Activated naive CD8-positive, alpha-beta T cell treated with anti-CD3 and anti-CD28 coated beads, Interleukin-2, amount 50 U/mL, for 16 hours (primary cell): ENCODE measurements around the gene DSCAML1.

ENCODE experiments used
- DNase-seq: peaks from one replicate; pipeline ENCODE4 v3.0.0-alpha.2; 2020; ENCODE audit warnings: low read depth, low spot score

DSCAML1 gene

DNA sequence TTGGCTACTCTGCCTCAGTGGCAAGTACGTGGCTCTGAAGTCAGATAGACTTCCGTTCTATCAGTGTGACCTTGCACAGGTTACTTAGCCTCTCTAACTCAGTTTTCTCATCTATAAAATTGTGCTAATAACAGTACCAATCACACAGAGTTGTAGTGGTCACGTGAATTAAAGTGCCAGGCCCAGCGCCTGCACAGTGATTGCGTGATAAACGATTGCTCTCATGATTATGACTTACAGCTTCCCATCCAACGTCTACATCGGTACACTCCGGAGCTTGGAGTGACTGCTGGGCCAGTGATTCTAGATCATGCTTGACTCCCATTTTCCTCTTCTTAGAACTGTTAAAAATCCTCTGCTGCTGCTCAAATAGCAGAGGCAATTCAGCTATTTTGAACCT is 247.6 kb downstream of the DSCAML1 start:
- DNase-seq, result no peak

DNA sequence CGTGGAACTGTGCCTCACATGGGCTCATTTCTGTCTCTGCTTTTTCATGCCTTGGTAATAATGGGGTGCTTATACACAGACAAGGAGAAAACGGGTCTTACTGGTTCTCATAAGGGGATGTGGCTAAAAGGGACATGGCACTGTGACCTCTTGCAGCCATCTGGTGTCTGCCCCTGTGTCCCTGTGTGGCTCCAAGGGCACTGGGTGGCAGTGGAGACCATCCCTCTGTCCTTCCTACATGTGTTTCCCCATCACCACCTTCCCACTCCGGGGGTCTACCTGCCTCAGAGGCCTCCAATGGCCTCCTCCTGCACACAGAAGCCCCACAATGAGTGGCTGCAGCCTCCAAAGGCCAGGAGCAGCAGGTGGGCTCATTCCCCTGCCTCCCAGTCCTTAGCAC is 248.1 kb downstream of the DSCAML1 start:
- no peak for DNase-seq

DNA sequence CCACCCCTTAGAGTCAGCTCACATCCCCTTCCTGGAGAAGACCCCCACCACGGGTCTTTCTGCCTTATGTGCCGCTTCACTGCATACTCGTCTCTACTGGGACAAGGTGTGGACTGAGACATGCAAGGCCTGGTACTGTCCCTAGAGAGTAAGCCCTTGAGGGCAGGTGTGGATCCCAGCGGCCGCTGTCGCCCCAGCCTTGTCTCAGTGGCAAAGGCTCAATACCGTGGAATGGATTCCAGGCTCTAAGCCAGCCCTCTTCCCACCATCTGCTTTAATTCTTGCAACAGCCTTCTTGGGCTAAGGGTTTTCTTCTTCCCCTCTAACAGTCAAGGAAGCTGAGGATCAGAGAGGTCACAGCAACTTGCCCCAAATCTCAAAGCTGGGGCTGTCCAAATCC is 249.1 kb downstream of the DSCAML1 start:
- no peak for DNase-seq

DNA sequence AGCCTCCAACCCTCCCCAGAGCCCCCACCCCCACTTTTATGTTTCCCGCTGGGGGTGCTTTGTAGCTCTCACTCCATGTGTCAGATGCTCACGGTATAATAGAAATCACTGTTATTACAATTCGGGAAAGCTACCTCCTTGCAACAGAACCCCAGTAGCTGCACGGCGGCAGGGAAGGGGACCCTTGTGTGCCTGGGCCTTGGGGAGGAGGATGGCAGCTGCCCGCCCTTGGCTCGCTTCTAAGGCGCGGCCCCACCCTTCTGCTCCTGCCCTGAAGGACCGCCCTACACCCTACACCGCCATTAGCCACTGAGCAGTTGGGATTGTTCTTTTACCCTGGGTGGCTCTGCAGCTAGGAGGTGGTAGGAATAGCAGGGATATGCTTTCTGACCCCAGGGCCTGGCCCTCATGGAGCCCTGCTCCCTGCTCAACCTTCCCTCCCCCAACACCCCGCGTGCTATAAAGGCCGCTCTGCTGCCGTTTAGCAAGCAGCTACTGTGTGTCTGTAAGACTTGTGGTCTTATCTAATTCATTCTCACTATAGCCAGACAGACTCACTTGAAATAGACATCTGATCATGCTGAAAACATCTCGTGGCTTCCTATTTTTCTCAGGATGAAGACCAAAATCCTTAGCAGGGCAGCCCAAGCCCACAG is 249.7 kb downstream of the DSCAML1 start:
- no peak for DNase-seq

DNA sequence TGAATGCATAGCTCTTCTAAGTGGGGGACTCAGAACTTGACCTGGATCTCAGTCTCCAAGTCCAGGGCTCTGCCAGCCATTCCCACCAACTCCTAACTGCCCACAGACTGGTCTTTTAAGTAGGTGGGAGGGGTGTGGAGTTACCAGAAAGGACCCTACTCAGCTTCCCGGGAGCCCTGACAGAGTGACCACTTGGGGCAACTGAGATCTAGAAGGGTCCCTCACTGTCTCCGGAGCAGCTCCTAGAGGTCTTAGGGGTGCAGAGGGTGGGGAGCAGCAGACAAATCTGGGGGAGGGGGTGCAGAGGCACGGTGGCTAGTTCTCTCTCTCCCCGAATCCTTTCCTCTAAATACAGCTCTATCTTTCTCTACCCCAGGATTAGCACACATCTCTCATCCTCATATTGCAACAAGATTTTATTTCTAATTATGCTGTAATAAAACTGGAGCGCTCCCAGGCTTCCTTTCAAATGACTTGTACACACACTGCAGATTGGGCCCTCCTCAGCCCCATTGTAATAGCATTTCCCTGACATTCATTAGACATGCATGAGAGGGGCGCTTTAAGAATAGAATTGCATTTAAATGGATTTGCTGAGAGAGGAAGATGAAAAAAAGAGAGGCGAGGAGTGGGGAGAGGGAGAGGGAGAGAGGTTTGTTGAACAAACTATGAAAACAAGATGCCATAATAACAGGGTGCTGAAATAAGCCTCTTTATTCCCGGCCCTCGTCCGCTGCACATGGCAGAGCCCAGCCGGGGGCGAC is 250.4 kb downstream of the DSCAML1 start:
- no peak for DNase-seq

DNA sequence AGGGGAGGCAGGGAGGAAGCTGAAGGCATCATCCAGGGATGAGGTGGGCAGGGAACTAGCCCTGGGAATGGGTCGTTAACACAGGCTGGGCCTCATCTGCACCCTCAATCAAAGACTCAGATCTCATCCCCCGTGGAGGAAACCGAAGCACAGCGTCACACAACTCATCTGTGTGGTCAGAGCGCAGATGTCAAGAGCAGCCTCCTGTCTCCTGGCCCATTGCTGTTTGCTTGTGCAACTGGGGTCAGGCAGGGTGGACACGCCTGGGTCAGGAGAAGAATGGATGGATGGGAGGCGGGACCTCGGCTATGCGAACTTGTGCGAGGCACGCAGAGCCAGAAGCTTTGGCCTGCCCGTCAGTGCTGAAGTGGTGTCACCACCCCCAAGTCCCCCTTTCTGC is 251.3 kb downstream of the DSCAML1 start:
- DNase-seq, result no peak

DNA sequence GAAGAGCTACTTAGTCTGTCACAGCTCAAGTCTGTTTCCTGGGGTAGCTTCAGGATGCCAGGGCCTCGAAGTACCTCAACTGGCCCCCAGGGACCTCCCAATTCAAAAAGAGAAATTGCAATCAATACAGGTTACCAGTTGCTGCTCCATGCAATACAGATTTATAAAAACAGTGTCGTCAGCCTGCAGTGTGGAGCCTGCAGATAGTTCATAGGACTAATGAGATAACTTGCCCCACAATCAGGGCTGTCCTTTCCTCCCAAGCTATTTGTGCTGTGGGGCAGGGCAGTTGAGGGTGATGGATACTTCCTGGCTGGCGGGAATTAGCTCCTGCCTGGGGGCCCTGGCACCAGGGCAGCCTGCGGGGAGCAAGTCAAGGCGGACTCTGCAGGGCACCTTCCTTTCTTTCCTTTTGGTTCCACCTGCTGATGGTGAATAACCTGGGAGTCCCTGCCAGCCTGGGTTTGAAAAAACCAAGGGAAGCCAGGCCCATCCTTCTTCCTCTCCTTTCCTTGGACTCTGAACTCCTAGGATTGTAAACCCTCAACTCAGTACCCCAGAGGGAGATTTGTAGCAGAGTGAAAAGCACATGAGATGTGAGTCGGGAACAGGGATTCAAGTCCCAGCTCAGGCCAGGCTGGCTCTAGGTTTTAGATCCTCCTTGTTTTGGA is 252.8 kb downstream of the DSCAML1 start:
- no peak for DNase-seq

DNA sequence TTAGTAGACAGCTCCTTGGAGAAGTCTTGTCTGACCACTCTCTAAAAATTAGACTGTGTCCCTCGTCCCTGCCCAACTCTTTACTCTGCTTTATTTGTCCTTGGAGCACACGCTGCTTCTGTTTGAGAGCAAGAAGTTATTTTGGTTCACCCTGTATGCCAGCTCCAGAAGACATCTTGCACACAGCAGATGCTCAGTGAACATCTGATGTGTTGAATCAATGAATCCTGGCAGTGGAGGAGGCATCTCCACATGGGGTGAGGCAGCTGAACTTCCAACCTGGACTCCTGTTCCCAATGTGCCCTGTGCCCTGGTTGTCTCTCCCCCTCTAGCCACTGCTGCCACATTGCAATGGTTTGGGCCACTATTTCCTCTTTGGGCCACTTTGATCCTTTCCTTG is 255.8 kb downstream of the DSCAML1 start:
- DNase-seq, result no peak

DNA sequence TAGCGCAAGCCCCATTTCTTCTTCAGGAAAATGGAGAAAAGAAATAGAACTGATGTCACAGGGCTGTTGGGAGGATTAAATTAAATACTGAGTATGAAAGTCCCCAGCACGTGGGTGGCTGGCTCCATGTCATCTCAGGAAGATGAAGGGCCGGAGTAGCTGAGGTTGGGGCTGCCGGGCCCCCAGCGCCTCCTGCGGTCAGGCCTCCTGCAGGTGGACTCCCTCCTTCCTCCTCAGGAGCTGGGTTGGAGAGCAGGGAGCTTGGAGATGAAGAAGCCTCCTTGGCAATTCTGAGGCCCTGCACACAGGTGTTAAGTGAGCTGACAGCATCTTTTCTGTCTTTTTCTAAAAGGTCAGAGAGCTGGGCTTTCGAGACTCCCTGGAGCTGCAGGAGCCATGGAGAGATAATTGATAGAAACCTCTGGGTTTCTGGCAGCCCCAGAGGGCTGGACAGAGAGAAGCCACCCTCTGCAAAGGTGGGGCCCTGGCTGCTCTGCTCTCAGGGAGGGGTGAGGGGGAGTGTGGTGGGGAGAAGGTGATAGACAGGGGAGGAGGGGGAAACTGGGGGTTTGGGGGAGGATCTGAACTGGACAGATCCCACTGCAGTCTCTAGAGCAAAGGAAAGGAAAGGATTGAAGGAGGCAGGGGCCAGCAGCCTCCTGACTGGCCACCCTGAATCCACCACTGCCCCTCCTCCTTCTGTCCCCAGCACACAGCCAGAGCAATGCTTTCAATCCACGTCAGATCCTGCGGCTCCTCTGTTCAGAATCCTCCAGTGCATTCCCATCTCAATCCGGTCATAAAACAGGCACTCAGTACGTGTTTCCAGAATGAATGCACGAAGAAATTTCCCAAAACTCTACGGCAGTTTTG is 258.5 kb downstream of the DSCAML1 start:
- DNase-seq, result no peak

DNA sequence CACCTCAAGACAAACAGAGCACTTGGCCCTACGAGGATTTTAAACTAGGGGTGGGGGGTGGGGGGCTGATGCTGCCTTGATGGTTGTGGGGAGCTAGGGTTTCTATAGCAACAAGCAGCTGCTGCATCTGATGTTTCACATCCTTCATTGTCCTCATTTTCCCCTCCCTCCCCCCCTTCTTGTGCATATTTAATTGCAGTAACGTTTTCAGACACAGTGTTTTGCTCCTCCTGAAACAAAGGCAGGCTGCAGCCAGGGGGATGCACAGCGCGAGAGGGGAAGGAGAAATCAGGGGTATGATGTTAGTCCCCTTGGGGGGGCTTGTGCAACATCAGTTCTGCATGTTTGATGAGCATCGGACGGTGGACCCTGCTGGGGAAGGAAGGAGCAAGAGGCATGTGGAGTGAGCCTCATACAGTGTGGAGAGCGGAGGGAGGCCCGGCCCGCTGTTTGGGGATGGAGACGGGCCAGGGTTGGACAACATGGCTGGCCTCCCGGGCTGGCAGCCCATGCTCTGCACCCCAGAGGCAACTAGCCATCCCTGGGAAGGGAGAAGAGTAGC is 261.1 kb downstream of the DSCAML1 start:
- DNase-seq, result no peak

DNA sequence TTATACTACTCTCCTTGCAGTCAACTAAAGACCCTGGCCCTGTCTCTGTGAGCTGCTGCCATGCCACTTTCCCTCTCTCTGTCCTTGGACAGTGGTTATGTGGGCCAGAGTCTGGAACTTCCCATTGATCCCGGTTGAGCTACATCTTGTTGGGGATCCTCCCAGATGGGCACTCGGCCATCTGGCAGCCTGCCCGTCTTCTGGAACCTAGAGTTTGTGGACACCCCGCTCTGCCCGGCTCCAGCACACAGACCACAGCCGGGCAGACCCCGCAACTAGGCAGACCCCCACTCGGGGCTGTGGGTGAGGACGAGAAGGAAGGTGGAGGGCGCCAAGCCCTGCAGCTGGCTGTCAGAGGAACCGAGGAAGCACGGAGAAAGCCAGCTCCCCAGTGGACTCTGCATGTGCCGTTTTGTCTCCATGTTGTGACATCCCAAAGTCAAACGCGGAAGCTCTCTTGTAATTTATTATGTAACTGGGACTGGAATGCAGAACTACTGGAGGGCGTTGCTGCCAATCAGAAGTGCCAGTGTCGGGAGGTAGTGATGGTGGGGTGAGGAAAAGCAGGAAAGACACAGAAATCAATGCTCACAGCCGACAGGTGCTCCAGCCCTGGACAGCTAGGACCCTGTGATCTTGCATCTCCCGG is 261.7 kb downstream of the DSCAML1 start:
- no peak for DNase-seq

DNA sequence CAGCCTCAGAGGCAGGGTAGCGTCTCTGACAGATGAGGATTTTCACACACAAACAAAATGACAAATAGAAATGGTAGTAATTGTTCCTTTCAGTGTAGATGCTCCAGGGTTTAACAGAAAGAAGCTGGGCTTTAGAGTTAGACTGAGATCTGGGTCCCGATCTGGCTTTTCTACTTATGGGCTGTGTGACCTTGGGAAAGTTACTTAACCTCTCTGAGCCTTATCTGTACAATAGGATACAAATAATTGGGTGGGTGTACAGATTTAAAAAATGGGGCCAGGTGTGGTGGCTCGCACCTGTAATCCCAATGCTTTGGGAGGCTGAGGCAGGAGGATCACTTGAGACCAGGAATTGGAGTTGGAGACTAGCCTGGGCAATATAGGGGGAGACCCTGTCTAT is 264.4 kb downstream of the DSCAML1 start:
- no peak for DNase-seq

DNA sequence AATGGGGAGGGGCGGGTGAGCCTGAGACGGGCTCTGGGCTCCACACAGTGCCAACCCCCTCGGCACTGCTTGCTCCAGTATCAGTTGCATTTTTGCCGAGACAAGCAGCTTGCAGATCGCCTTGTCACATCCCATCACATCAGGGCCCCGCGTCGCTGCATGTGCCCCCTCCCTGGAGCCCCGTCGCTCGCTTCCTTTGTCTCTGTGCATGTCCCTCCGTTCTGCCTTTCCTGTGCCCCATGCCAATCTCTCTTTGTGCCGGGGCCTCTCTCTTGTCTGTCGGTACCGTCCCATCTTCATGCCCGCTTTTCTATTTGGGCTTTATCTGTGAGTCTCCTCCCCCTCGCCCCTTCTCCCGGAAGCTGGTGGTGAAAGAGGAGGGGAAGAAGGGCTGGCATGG is 267.2 kb downstream of the DSCAML1 start:
- DNase-seq, result no peak

DNA sequence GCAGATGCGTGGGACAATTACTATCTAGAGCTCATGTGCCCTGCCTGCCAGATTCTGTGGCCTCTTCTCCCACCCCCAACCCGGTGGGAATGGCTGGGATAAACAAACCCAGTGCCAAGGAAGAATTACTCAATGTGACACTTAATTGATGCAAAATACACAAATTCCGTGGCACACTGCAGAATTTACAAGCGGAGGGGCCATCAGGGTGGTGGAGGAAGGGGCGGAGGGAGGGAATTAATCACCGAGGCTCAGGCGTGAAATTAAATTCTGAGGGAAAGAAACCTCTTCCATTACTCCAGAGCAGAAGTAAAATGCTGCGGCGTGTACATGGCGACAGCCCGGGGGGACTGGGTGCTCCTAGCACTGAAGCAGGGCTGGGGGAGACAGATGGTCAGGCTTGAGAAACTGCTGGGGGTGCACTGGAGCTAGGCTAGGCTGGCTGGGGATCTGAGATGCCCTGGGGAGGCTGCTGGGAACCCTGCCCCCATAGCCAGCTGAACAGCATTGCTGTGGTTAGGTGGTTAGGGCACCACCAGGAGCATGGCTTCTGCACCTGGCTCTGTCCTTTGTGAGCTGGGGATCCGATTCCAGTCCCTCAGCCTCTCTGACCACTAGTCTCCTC is 268.8 kb downstream of the DSCAML1 start:
- no peak for DNase-seq

DNA sequence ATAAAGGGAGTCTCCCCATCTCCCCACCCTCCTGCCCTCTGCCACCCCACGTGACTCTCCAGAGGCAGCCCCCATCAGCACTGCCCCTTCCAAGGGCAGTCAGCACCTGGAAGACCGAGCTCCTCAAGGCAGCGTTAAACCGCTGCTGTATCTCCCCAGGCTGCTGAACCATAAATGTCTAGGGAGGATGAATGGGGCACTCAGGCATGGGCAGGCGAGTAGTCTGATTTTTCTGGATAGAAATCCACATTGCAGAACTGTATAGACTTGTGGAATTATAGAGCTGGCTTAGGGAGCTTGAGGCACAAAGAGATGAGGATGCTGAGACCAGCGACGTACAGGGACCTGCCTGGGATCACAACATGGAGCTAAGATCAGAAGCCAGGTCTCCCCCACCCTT is 269.7 kb downstream of the DSCAML1 start:
- no peak for DNase-seq

DNA sequence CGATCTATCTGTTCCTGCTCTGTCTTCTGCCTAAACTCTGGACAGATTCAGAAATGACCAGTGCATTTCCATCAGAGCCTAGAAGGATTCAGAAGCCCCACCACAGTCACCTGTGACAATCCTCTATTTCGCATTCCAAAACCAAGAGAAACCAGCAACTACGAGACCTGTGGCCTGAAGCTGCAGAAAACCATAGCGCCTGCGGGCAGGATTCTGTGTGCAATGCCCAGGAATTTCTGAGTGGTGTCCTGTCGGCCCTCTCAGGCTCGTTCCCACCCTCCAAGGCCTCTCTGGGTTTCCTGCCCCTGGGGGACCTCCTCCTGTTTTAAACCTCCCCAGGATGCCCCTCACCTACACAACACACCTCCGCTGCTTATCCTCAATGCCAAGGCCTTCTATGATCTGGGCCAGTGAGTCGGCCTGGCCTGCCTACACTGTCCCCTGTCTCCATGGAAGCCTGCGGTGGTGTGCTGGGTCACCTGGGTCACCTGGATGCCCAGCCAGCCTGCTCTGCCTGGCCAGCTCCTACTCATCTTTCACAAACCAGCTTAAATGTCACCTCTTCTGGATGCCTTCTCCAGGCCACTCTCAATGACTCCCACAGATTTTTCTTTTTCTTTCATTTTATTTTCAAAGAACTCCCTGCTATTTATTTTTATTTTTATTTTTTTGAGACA is 271.0 kb downstream of the DSCAML1 start:
- DNase-seq, result no peak

DNA sequence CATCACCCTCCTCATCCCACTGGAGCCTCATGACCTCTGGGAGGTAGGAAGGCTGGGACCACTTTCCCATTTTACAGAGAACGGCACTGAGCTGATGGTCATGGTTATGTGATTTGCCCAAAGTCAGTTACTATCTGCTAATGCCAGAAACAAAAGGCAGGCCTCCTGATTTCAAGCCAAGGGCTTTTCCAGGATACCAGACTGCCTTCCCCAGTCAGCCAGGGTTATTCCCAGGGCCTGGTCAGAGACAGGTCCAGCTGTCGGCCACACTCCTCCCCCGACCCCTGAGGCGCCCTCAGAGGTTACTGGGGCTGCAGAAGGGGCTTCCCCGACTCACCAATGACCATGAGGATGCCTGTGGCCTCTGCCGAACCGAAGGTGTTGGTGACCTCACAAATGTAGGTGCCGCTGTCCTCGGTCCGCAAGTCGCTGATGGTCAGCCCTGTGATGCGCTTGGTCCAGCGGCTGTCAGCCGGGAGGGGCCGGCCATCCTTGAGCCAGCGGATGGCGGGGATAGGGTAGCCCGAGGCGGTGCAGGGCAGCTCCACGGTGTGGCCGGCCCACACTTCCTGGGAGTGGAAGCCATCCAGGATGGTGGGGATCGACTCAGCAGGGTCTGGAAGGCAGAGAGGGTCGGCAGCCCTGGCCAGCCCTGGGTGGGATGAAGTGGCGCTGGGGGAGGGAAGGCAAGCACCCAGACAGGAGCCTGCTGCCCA is 272.4 kb downstream of the DSCAML1 start:
- DNase-seq, result no peak

DNA sequence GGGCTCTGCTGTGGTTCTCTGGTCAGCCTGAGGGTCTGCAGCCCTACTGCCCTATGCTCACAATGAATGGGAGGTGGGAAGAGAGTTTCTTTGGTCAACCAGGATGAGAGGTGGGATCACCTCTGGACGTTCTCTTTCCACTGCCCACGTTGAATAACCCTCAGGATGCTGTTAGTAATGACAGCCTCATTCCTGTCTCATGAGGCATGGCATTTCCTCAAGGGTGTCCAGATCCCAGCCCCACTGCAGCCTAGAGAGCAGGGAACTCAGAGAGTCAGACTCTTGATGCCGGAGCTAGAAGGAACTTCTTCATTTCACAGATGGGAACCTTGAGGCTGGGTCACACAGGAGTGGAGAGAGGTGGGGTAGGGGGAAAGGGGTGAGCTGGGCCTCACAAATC is 273.3 kb downstream of the DSCAML1 start:
- DNase-seq, result no peak

DNA sequence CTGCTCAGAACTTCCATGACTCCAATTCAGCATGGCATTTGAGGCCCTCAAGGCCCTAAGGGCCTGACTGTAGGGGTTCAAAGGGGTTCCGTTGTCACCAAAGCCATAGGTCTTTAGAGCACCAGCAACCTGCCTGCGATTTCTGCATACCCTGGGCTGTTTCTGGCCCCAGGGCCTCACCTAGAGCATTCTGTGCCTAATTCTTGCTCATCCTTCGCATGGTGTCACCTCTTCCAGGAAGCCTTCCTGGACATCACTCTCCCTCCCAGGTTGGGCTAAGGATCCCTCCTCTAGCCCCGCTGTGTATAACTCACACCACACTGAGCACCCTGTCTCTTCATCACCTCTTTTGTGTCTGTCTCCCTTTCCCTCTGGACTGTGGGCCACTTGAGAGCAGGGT is 275.0 kb downstream of the DSCAML1 start:
- DNase-seq, result no peak
